Activated T-helper 1 cell treated with Interleukin-2 at 50 U/mL for 16 hours (primary cell): ENCODE results near the gene DNM3.

Experiments used
- DNase-seq: peaks from one replicate; pipeline ENCODE4 v3.0.0-alpha.2; 2020; ENCODE audit warnings: low read depth

Gene DNM3

GRCh38 chr1:172177849-172178248 is 336.6 kb downstream of the DNM3 start:
- DNase-seq: no peak

- no peak for DNase-seq
Measured at GRCh38 chr1:172178886-172179285, 337.6 kb downstream of the DNM3 start.

- no peak for DNase-seq
Measured at GRCh38 chr1:172179918-172180317, 338.6 kb downstream of the DNM3 start.

GRCh38 chr1:172180501-172181285 is 339.4 kb downstream of the DNM3 start:
- DNase-seq: no peak

GRCh38 chr1:172184506-172185191 is 343.4 kb downstream of the DNM3 start:
- no peak for DNase-seq

GRCh38 chr1:172185211-172185610 is 343.9 kb downstream of the DNM3 start:
- DNase-seq: no peak

GRCh38 chr1:172185996-172186395 is 344.7 kb downstream of the DNM3 start:
- DNase-seq: no peak

GRCh38 chr1:172201572-172201971 is 360.3 kb downstream of the DNM3 start:
- no peak for DNase-seq

GRCh38 chr1:172203135-172203823 is 362.0 kb downstream of the DNM3 start:
- DNase-seq: no peak

GRCh38 chr1:172203902-172204301 is 362.6 kb downstream of the DNM3 start:
- DNase-seq: no peak

- no peak for DNase-seq
Measured at GRCh38 chr1:172206256-172206655, 365.0 kb downstream of the DNM3 start.

- DNase-seq: no peak
Measured at GRCh38 chr1:172208635-172209034, 367.3 kb downstream of the DNM3 start.

GRCh38 chr1:172211221-172211620 is 369.9 kb downstream of the DNM3 start:
- DNase-seq: no peak

GRCh38 chr1:172212124-172212523 is 370.8 kb downstream of the DNM3 start:
- no peak for DNase-seq

- no peak for DNase-seq
Measured at GRCh38 chr1:172215006-172215405, 373.7 kb downstream of the DNM3 start.

GRCh38 chr1:172219966-172220365 is 378.7 kb downstream of the DNM3 start:
- no peak for DNase-seq

GRCh38 chr1:172220376-172220775 is 379.1 kb downstream of the DNM3 start:
- no peak for DNase-seq

- DNase-seq: no peak
Measured at GRCh38 chr1:172221436-172221835, 380.1 kb downstream of the DNM3 start.

GRCh38 chr1:172224871-172225270 is 383.6 kb downstream of the DNM3 start:
- no peak for DNase-seq

- no peak for DNase-seq
Measured at GRCh38 chr1:172229942-172230341, 388.6 kb downstream of the DNM3 start.

GRCh38 chr1:172230526-172230925 is 389.2 kb downstream of the DNM3 start:
- no peak for DNase-seq

- DNase-seq: no peak
Measured at GRCh38 chr1:172236958-172237357, 395.7 kb downstream of the DNM3 start.

- DNase-seq: no peak
Measured at GRCh38 chr1:172238158-172238557, 396.9 kb downstream of the DNM3 start.
